HCT116 (cell line): Measurements from ENCODE around the gene SEC22C.

ENCODE experiments used
- EGR1 ChIP-seq: IDR thresholded peaks from 2 replicates; pipeline ENCODE4 v1.6.1; 2012; ENCODE audit warnings: low read depth
- ELF1 ChIP-seq: IDR thresholded peaks from 2 replicates; pipeline ENCODE4 v1.6.1; 2012; ENCODE audit warnings: low read depth, borderline replicate concordance
- EZH2 ChIP-seq: fragments of 200-600 bp; sonication (generic); IDR thresholded peaks from 2 replicates; pipeline ENCODE4 v1.6.1; 2017; ENCODE audit warnings: antibody characterized with exemption, mixed run types
- POLR2A ChIP-seq: IDR thresholded peaks from 2 replicates; pipeline ENCODE4 v1.7.0; 2011; ENCODE audit warnings: borderline replicate concordance; ENCODE audit not compliant: insufficient read depth, insufficient read length; ENCODE audit errors: extremely low read depth
- POLR2AphosphoS5 ChIP-seq: IDR thresholded peaks from 2 replicates; pipeline ENCODE4 v1.6.1; 2011; ENCODE audit warnings: mild to moderate bottlenecking, low read depth, low read length, moderate library complexity
- RAD21 ChIP-seq: IDR thresholded peaks from 2 replicates; pipeline ENCODE4 v1.6.1; 2012; ENCODE audit warnings: low read depth, mild to moderate bottlenecking
- REST ChIP-seq: IDR thresholded peaks from 2 replicates; pipeline ENCODE4 v1.6.1; 2012; ENCODE audit warnings: low read depth
- SIN3A ChIP-seq: IDR thresholded peaks from 2 replicates; pipeline ENCODE4 v1.6.1; 2012; ENCODE audit warnings: low read depth
- TCF7L2 ChIP-seq: IDR thresholded peaks from 2 replicates; pipeline ENCODE4 v1.7.0; 2011; ENCODE audit warnings: borderline replicate concordance, inconsistent platforms; ENCODE audit not compliant: insufficient read depth, insufficient read length; ENCODE audit errors: extremely low read depth
- ZNF274 ChIP-seq: fragments of 200-500 bp; sonication (Bioruptor generic); IDR thresholded peaks from 2 replicates; pipeline ENCODE4 v1.6.1; 2014; ENCODE audit warnings: mild to moderate bottlenecking, low read depth, low read length, inconsistent platforms
- TF ChIP-seq, protein P1 (sequence below): IDR thresholded peaks from 2 replicates; pipeline ENCODE4 v1.6.1; 2011; ENCODE audit warnings: mild to moderate bottlenecking, low read length, moderate library complexity; ENCODE audit not compliant: insufficient replicate concordance; ENCODE audit errors: extremely low read depth
- TF ChIP-seq, protein P2 (sequence below), 3 experiments: fragments of 200-600 bp in 1 of 3; sonication (generic) in 1 of 3; IDR thresholded peaks in 2 of 3; conservative IDR thresholded peaks in 1 of 3; 2 replicates each; pipeline ENCODE4 v1.5.1; 2012 to 2017; ENCODE audit warnings: low read depth in 2 of 3, low read length in 2 of 3, antibody characterized with exemption in 1 of 3, borderline replicate concordance in 1 of 3, control low read depth in 1 of 3, mild to moderate bottlenecking in 1 of 3, mixed read lengths in 1 of 3, mixed run types in 1 of 3, moderate library complexity in 1 of 3; ENCODE audit not compliant: insufficient read depth in 1 of 3

DNA sequence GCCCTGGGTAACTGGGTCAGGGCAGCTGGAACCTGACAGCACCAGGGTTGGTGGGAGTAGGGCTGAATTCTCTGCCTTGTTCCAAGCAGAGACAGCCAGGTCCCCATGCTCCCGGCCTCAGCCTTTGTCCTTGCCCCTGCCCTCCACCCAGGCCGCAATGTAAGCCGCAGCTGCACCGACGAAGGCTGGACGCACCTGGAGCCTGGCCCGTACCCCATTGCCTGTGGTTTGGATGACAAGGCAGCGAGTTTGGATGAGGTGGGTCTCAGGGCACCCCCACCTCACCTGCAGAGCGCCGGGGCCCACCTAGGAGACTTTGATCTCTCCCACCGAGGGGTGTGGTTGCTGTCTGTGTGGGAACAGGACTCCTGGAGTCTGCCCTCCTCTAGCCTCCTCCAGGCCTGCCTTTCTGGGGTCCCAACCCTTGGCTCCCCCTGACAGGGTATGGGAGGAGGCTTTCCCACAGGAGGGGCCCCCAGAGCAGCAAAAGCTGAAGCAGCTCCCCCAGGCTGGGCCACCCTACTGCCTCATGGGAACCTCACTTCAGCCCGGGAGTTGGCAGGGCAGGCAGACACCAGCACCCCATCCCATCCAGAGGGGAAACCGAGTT, 55.9 kb downstream of the SEC22C start:
- TF ChIP-seq POLR2A = no peak
- TF ChIP-seq POLR2AphosphoS5 = no peak
- TF ChIP-seq, protein P1, sequence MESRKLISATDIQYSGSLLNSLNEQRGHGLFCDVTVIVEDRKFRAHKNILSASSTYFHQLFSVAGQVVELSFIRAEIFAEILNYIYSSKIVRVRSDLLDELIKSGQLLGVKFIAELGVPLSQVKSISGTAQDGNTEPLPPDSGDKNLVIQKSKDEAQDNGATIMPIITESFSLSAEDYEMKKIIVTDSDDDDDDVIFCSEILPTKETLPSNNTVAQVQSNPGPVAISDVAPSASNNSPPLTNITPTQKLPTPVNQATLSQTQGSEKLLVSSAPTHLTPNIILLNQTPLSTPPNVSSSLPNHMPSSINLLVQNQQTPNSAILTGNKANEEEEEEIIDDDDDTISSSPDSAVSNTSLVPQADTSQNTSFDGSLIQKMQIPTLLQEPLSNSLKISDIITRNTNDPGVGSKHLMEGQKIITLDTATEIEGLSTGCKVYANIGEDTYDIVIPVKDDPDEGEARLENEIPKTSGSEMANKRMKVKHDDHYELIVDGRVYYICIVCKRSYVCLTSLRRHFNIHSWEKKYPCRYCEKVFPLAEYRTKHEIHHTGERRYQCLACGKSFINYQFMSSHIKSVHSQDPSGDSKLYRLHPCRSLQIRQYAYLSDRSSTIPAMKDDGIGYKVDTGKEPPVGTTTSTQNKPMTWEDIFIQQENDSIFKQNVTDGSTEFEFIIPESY = no peak
- TF ChIP-seq, protein P2, sequence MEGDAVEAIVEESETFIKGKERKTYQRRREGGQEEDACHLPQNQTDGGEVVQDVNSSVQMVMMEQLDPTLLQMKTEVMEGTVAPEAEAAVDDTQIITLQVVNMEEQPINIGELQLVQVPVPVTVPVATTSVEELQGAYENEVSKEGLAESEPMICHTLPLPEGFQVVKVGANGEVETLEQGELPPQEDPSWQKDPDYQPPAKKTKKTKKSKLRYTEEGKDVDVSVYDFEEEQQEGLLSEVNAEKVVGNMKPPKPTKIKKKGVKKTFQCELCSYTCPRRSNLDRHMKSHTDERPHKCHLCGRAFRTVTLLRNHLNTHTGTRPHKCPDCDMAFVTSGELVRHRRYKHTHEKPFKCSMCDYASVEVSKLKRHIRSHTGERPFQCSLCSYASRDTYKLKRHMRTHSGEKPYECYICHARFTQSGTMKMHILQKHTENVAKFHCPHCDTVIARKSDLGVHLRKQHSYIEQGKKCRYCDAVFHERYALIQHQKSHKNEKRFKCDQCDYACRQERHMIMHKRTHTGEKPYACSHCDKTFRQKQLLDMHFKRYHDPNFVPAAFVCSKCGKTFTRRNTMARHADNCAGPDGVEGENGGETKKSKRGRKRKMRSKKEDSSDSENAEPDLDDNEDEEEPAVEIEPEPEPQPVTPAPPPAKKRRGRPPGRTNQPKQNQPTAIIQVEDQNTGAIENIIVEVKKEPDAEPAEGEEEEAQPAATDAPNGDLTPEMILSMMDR (IDR thresholded peaks at IDR 0.05 in 2 of 3, conservative IDR thresholded peaks at IDR 0.05 in 1 of 3; ENCODE audit: borderline replicate concordance in 1 of 3, insufficient read depth in 1 of 3, low read depth in 2 of 3, low read length in 2 of 3) = no peak
- no peak for TF ChIP-seq ELF1
- no peak for TF ChIP-seq EGR1
- TF ChIP-seq TCF7L2 = no peak
- TF ChIP-seq RAD21 = no peak
- no peak for TF ChIP-seq REST
- TF ChIP-seq SIN3A = no peak
- TF ChIP-seq ZNF274 = no peak
- TF ChIP-seq EZH2 = no peak
